Measurements from ENCODE around the gene MRPL55.

GRCh38 chr1:228155596-228156514 lies 46.8 kb upstream of the MRPL55 start:
- TF ChIP-seq MAX (IDR thresholded peaks at IDR 0.05) = no peak
- no peak for TF ChIP-seq CBX3 (IDR thresholded peaks at IDR 0.05; ENCODE audit: low read depth)
- TF ChIP-seq CTCF (IDR thresholded peaks at IDR 0.05 in 2 of 3, conservative IDR thresholded peaks at IDR 0.05 in 1 of 3; ENCODE audit: borderline replicate concordance in 1 of 3, insufficient read depth in 1 of 3, low read depth in 2 of 3, low read length in 2 of 3) = no peak
- no peak for TF ChIP-seq POLR2AphosphoS5 (IDR thresholded peaks at IDR 0.05; ENCODE audit: low read depth, low read length)
- no peak for TF ChIP-seq EZH2 (IDR thresholded peaks at IDR 0.05)
- TF ChIP-seq EZH2phosphoT487 (IDR thresholded peaks at IDR 0.05; ENCODE audit: borderline replicate concordance) = no peak
- TF ChIP-seq POLR2A (IDR thresholded peaks at IDR 0.05; ENCODE audit: borderline replicate concordance, extremely low read depth, insufficient read depth, insufficient read length) = no peak
- TF ChIP-seq CEBPB (IDR thresholded peaks at IDR 0.05; ENCODE audit: low read depth) = no peak

Data from HCT116 (cell line).